H9 (cell line): ENCODE measurements around the gene LTF. TPM values are rescaled to one million over a fixed set of nuclear protein-coding genes. Genes with fewer than 3 reads are reported as not detected.

Experiments
- DNase-seq: peaks from one replicate; pipeline ENCODE4 v3.0.0-alpha.2; 2017
- H2AFZ ChIP-seq: one replicate; pipeline ENCODE4 v1.6.1; 2013; ENCODE audit warnings: mild to moderate bottlenecking, low read length, control low read depth, moderate library complexity
- H2AK5ac ChIP-seq: 2 replicates; pipeline ENCODE4 v1.6.1; 2013; ENCODE audit warnings: low read length, control low read depth, mixed read lengths; ENCODE audit not compliant: insufficient read length
- H2BK120ac ChIP-seq: one replicate; pipeline ENCODE4 v1.6.1; 2013; ENCODE audit warnings: low read depth, mild to moderate bottlenecking, low read length, control low read depth, inconsistent platforms; ENCODE audit not compliant: poor library complexity, severe bottlenecking
- H2BK12ac ChIP-seq: 2 replicates; pipeline ENCODE4 v1.6.1; 2013; ENCODE audit warnings: low read length, control low read depth, mixed read lengths, low read depth; ENCODE audit not compliant: insufficient read length
- H2BK15ac ChIP-seq: 2 replicates; pipeline ENCODE4 v1.6.1; 2013; ENCODE audit warnings: low read depth, low read length, control low read depth
- H2BK20ac ChIP-seq: one replicate; pipeline ENCODE4 v1.6.1; 2013; ENCODE audit warnings: low read depth, mild to moderate bottlenecking, low read length, control low read depth, inconsistent platforms; ENCODE audit not compliant: poor library complexity, severe bottlenecking
- H2BK5ac ChIP-seq: 2 replicates; pipeline ENCODE4 v1.6.1; 2013; ENCODE audit warnings: low read length, control low read depth, mixed read lengths; ENCODE audit not compliant: insufficient read length
- H3K14ac ChIP-seq: 2 replicates; pipeline ENCODE4 v1.6.1; 2013; ENCODE audit warnings: low read length, control low read depth; ENCODE audit not compliant: insufficient read depth
- H3K18ac ChIP-seq: 2 replicates; pipeline ENCODE4 v1.6.1; 2013; ENCODE audit warnings: low read depth, mild to moderate bottlenecking, mixed read lengths, low read length, control low read depth; ENCODE audit not compliant: insufficient read length
- H3K23ac ChIP-seq: 2 replicates; pipeline ENCODE4 v1.6.1; 2013; ENCODE audit warnings: low read length, control low read depth, mixed read lengths, low read depth; ENCODE audit not compliant: insufficient read length
- H3K23me2 ChIP-seq: 2 replicates; pipeline ENCODE4 v1.6.1; 2013; ENCODE audit warnings: low read depth, mild to moderate bottlenecking, mixed read lengths, low read length, control low read depth; ENCODE audit not compliant: insufficient read length, poor library complexity, severe bottlenecking
- H3K27ac ChIP-seq: 2 replicates; pipeline ENCODE4 v1.5.1; 2013; ENCODE audit warnings: low read length, control low read depth, mixed read lengths, low read depth; ENCODE audit not compliant: insufficient read length
- H3K27me3 ChIP-seq: 2 replicates; pipeline ENCODE4 v1.6.1; 2013; ENCODE audit warnings: low read length, control low read depth, inconsistent platforms; ENCODE audit not compliant: insufficient read depth
- H3K4ac ChIP-seq: 2 replicates; pipeline ENCODE4 v1.6.1; 2013; ENCODE audit warnings: low read depth, mild to moderate bottlenecking, control low read depth, inconsistent platforms, low read length, moderate library complexity
- H3K4me1 ChIP-seq: 2 replicates; pipeline ENCODE4 v1.6.1; 2013; ENCODE audit warnings: low read length, control low read depth, inconsistent platforms; ENCODE audit not compliant: insufficient read depth
- H3K4me2 ChIP-seq: 2 replicates; pipeline ENCODE4 v1.6.1; 2013; ENCODE audit warnings: low read length, control low read depth, mixed read lengths; ENCODE audit not compliant: insufficient read length, insufficient read depth
- H3K56ac ChIP-seq: 2 replicates; pipeline ENCODE4 v1.6.1; 2013; ENCODE audit warnings: low read depth, mild to moderate bottlenecking, mixed read lengths, low read length, control low read depth; ENCODE audit not compliant: insufficient read length
- H3K79me1 ChIP-seq: 2 replicates; pipeline ENCODE4 v1.6.1; 2013; ENCODE audit warnings: low read depth, mild to moderate bottlenecking, moderate library complexity, low read length, control low read depth, inconsistent platforms; ENCODE audit not compliant: insufficient read depth, poor library complexity, severe bottlenecking
- H3K79me2 ChIP-seq: 2 replicates; pipeline ENCODE4 v1.6.1; 2013; ENCODE audit warnings: low read length, control low read depth, inconsistent platforms; ENCODE audit not compliant: insufficient read depth
- H3K9ac ChIP-seq: 2 replicates; pipeline ENCODE4 v1.6.1; 2013; ENCODE audit warnings: low read length, control low read depth, mixed read lengths; ENCODE audit not compliant: insufficient read length; ENCODE audit errors: extremely low read depth
- H3K9me3 ChIP-seq: one replicate; pipeline ENCODE4 v1.6.1; 2013; ENCODE audit warnings: low read depth, low read length, inconsistent platforms; ENCODE audit not compliant: control insufficient read depth
- H3T11ph ChIP-seq: one replicate; pipeline ENCODE4 v1.6.1; 2013; ENCODE audit warnings: mild to moderate bottlenecking, low read length, control low read depth, inconsistent platforms
- H4K20me1 ChIP-seq: one replicate; pipeline ENCODE4 v1.6.1; 2013; ENCODE audit not compliant: control insufficient read depth, insufficient read length, insufficient read depth
- H4K5ac ChIP-seq: 2 replicates; pipeline ENCODE4 v1.6.1; 2013; ENCODE audit warnings: low read depth, mild to moderate bottlenecking, mixed read lengths, low read length, control low read depth; ENCODE audit not compliant: insufficient read length
- H4K8ac ChIP-seq: replicated peaks from 2 replicates; pipeline ENCODE4 v1.6.1; 2013; ENCODE audit warnings: low read length, control low read depth, mixed read lengths, low read depth; ENCODE audit not compliant: insufficient read length
- H4K91ac ChIP-seq: 2 replicates; pipeline ENCODE4 v1.6.1; 2013; ENCODE audit warnings: low read depth, mild to moderate bottlenecking, moderate library complexity, mixed read lengths, low read length, control low read depth; ENCODE audit not compliant: insufficient read length
- H3K27ac Mint-ChIP-seq, 3 experiments: 2 replicates in 2 of 3; 3 replicates in 1 of 3; pipeline ENCODE4 v1.8.0; 2020 to 2021; ENCODE audit warnings: mixed read lengths in 3 of 3, mild to moderate bottlenecking in 1 of 3, moderate library complexity in 1 of 3
- H3K27me3 Mint-ChIP-seq: 2 replicates; pipeline ENCODE4 v1.8.0; 2021; ENCODE audit warnings: low read depth, mild to moderate bottlenecking, moderate library complexity, mixed read lengths
- H3K36me3 Mint-ChIP-seq, 3 experiments: 2 replicates in 2 of 3; 3 replicates in 1 of 3; pipeline ENCODE4 v1.8.0; 2020 to 2021; ENCODE audit warnings: low read depth in 3 of 3, mixed read lengths in 3 of 3; ENCODE audit not compliant: insufficient read depth in 1 of 3
- H3K4me1 Mint-ChIP-seq, 2 experiments: 2 replicates each; pipeline ENCODE4 v1.8.0; 2020; ENCODE audit warnings: mixed read lengths in 2 of 2
- H3K4me3 Mint-ChIP-seq, 2 experiments: 2 replicates in 1 of 2; 3 replicates in 1 of 2; pipeline ENCODE4 v1.8.0; 2020 to 2021; ENCODE audit warnings: mild to moderate bottlenecking in 2 of 2, mixed read lengths in 2 of 2, moderate library complexity in 1 of 2
- H3K9me3 Mint-ChIP-seq, 2 experiments: 2 replicates in 1 of 2; 3 replicates in 1 of 2; pipeline ENCODE4 v1.8.0; 2020; ENCODE audit warnings: mild to moderate bottlenecking in 2 of 2, mixed read lengths in 2 of 2, moderate library complexity in 1 of 2
- CTCF ChIP-seq: fragments of 200-600 bp; sonication (generic); conservative IDR thresholded peaks from 3 replicates; pipeline ENCODE4 v1.8.0; 2021; ENCODE audit warnings: antibody characterized with exemption, mild to moderate bottlenecking
- WGBS: extraction: QIAGEN DNeasy Blood & Tissue Kit; methylation state at CpG from one replicate; pipeline ENCODE4 v1.1.7; 2013; ENCODE audit warnings: missing lambda C conversion rate, low lambda C conversion rate, mixed read lengths; ENCODE audit not compliant: insufficient read length; ENCODE audit errors: extremely low coverage; 5-methylcytosine and 5-hydroxymethylcytosine counted together
- total RNA-seq: library from RNA; stranded (reverse); gene quantifications from 2 replicates; pipeline ENCODE4 v1.2.1, GENCODE V29; 2021

LTF gene
- total RNA-seq, 1 experiment from 2014 or later = not detected

GRCh38 chr3:46410669-46411068, 54.0 kb downstream of the LTF start:
- H3K36me3 Mint-ChIP-seq = no peaks in the 10 kb centered on the region
- Histone ChIP-seq H3K27me3 (no peaks in the 10 kb centered on the region), H3K4ac (no peak overlapping the region), H3K14ac (no peak overlapping the region), H3K56ac (no peak overlapping the region), H3K79me2 (no peaks in the 10 kb centered on the region), H3K4me1 (no peaks in the 10 kb centered on the region), H3K27ac (no peak overlapping the region), H2BK12ac (no peak overlapping the region), H2AK5ac (no peak overlapping the region), H2BK15ac (no peak overlapping the region), H4K5ac (no peak overlapping the region), H4K8ac (no peak overlapping the region), H2BK120ac (no peak overlapping the region), H2BK5ac (no peak overlapping the region), H3K23me2 (no peaks in the 10 kb centered on the region), H3K9me3 (no peaks in the 10 kb centered on the region), H4K91ac (no peak overlapping the region), H4K20me1 (no peaks in the 10 kb centered on the region), H2AFZ (no peak overlapping the region), H2BK20ac (no peak overlapping the region), H3K18ac (no peak overlapping the region), H3K23ac (no peak overlapping the region), H3K4me2 (no peak overlapping the region), H3K9ac (no peak overlapping the region), H3K79me1 (no peaks in the 10 kb centered on the region), H3T11ph (no peak overlapping the region)
- no CpG with 5 or more reads among the region's 2 CpGs for WGBS
- TF ChIP-seq CTCF = no peak
- DNase-seq = no peak
- H3K4me3 Mint-ChIP-seq = no peak overlapping the region
- peaks cover 2 to 3% of the 10 kb centered on the region in 2 experiments; a peak in 2 of 4 replicates for H3K4me1 Mint-ChIP-seq
- no peaks in the 10 kb centered on the region; the same call in 1 of the 2 replicates for H3K27me3 Mint-ChIP-seq
- H3K9me3 Mint-ChIP-seq = no peaks in the 10 kb centered on the region; a peak in 1 of 5 replicates
- peak overlapping the region in 1 of 3 experiments; percentile 1; a peak in 1 of 7 replicates for H3K27ac Mint-ChIP-seq
